ENCODE data around the gene SCYL3.
A peak's percentile ranks its signal among the peaks of the same experiment; 100 is the strongest.
"Not testable (repeated sequence)": the region's sequence is repeated elsewhere in the genome, so short reads cannot be mapped to it uniquely, and the experiment has no call there.

SCYL3 gene

GRCh38 chr1:169893645-169894423 lies at the start of gene SCYL3:
Gene SCYL3 (minus strand): TSS chr1:169893896. CDS start chr1:169888840, 5,056 bp downstream.
- FAIRE-seq, result peak; percentile 92

- peak; percentile 56 for FAIRE-seq
These were observed 48.5 kb upstream of the SCYL3 start for GRCh38 chr1:169941982-169942830.

GRCh38 chr1:169933984-169934725 lies 40.5 kb upstream of the SCYL3 start:
- FAIRE-seq, result no peak

- FAIRE-seq, result no peak
These were observed 38.1 kb upstream of the SCYL3 start for GRCh38 chr1:169931795-169932231.

GRCh38 chr1:169929210-169929526 lies 35.5 kb upstream of the SCYL3 start:
- no peak for FAIRE-seq

GRCh38 chr1:169928438-169929209 lies 34.9 kb upstream of the SCYL3 start:
- FAIRE-seq, result peak; percentile 99

GRCh38 chr1:169925505-169926482 lies 32.1 kb upstream of the SCYL3 start:
- no peak for FAIRE-seq

GRCh38 chr1:169924829-169925228 lies 31.1 kb upstream of the SCYL3 start:
- FAIRE-seq, result no peak

- FAIRE-seq, result no peak
These were observed 30.4 kb upstream of the SCYL3 start for GRCh38 chr1:169924063-169924462.

- no peak for FAIRE-seq
These were observed 27.4 kb upstream of the SCYL3 start for GRCh38 chr1:169921080-169921479.

GRCh38 chr1:169918927-169919326 lies 25.2 kb upstream of the SCYL3 start:
- FAIRE-seq, result no peak

GRCh38 chr1:169918220-169918619 lies 24.5 kb upstream of the SCYL3 start:
- not testable (repeated sequence) for FAIRE-seq

- FAIRE-seq, result no peak
These were observed 21.5 kb upstream of the SCYL3 start for GRCh38 chr1:169915150-169915549.

GRCh38 chr1:169914531-169914930 lies 20.8 kb upstream of the SCYL3 start:
- FAIRE-seq, result no peak

GRCh38 chr1:169909499-169909898 lies 15.8 kb upstream of the SCYL3 start:
- FAIRE-seq, result no peak

- FAIRE-seq, result no peak
These were observed 13.2 kb upstream of the SCYL3 start for GRCh38 chr1:169906938-169907337.

GRCh38 chr1:169904834-169905233 lies 11.1 kb upstream of the SCYL3 start:
- no peak for FAIRE-seq

- no peak for FAIRE-seq
These were observed 9.1 kb upstream of the SCYL3 start for GRCh38 chr1:169902751-169903150.

GRCh38 chr1:169901115-169901514 lies 7.4 kb upstream of the SCYL3 start:
- no peak for FAIRE-seq

GRCh38 chr1:169900571-169900970 lies 6.9 kb upstream of the SCYL3 start:
- no peak for FAIRE-seq

GRCh38 chr1:169899519-169900217 lies 6.0 kb upstream of the SCYL3 start:
- FAIRE-seq, result no peak

All from islet of Langerhans (tissue), 1 donor.